ENCODE data around the gene NEK7. TPM values are rescaled to one million over a fixed set of nuclear protein-coding genes. Genes with fewer than 3 reads are reported as not detected.

NEK7 gene
- total and polyA plus RNA-seq, 2 of the 8 experiments (the other 6 are each of a cell fraction or from before 2014, with no cell fraction given), result 5.1 to 10.0 TPM

- TF ChIP-seq CHD7 (IDR thresholded peaks at IDR 0.05; ENCODE audit: insufficient replicate concordance, low read length) (no peak), SIX5 (IDR thresholded peaks at IDR 0.05; ENCODE audit: low read depth, low read length) (no peak), JUND (IDR thresholded peaks at IDR 0.05; ENCODE audit: low read length) (no peak), POLR2A (IDR thresholded peaks at IDR 0.05; ENCODE audit: control extremely low read depth in 1 of 2, low read depth in 2 of 2, low read length in 2 of 2) (no peak), RNF2 (IDR thresholded peaks at IDR 0.05; ENCODE audit: borderline replicate concordance, low read depth, low read length, missing control alignments, poor library complexity, severe bottlenecking) (no peak)
Measured at GRCh38 chr1:198185759-198186158, 29.0 kb downstream of the NEK7 start (continued).

Measured in H1 (cell line).